HFF-Myc (cell line): ENCODE measurements around the gene ACVR1C.

ENCODE experiments used
- DNase-seq: peaks from one replicate; pipeline ENCODE4 v3.0.0-alpha.2; 2011; ENCODE audit warnings: low read depth; ENCODE audit errors: extremely low read depth
- H3K4me3 ChIP-seq: replicated peaks from 2 replicates; pipeline ENCODE4 v1.5.1; 2011; ENCODE audit warnings: low read depth, mild to moderate bottlenecking, control low read depth, low read length
- CTCF ChIP-seq: IDR thresholded peaks from 2 replicates; pipeline ENCODE4 v1.5.1; 2012; ENCODE audit warnings: mild to moderate bottlenecking, low read depth, low read length, control low read depth; ENCODE audit errors: missing control alignments

The ACVR1C gene

DNA sequence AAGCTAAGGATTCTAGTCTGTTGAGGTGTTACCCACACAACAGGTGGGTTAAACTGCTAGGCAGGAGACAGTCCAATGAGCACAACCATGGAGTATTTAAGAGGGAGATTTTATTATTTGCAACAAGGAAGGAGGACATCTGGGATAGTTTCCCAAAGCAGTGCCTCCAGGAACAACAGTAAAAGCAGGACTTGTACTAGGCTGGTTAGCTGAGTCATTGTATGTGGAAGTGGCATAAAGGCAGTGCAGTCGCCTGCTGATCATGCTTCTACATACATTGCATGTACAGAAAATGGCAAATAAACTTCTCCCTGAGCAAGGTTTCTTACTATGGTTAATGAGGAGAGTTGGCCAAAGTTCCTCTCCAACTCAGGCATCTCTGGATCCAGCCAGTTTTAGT, 138.7 kb downstream of the ACVR1C start:
- TF ChIP-seq CTCF: no peak
- DNase-seq: no peak
- no peak overlapping the region for H3K4me3 ChIP-seq

GRCh38 chr2:157488877-157489276, 139.8 kb downstream of the ACVR1C start:
- no peak for DNase-seq
- H3K4me3 ChIP-seq: no peak overlapping the region
- no peak for TF ChIP-seq CTCF

DNA sequence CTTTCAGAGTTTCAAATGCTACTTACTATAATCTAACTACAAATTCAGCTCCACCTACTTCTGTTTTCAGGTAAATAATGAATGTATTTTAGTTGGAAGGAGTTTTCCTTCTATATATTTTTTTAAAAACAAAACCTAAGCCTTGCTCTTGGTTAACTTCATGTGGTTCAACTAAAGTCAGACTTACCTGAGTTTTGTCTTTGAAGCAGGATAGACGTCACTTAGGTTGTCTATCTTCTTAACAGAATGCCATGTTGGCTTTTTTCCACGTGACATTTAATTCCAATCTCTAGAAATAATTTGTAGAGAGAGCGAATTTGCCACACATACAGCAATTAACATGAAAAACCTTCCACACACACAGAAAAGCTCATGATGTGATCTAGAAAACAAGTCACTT, 140.9 kb downstream of the ACVR1C start:
- no peak overlapping the region for H3K4me3 ChIP-seq
- DNase-seq: no peak
- no peak for TF ChIP-seq CTCF

- DNase-seq: no peak
- no peak overlapping the region for H3K4me3 ChIP-seq
- no peak for TF ChIP-seq CTCF
Observed at GRCh38 chr2:157487271-157487610, 141.4 kb downstream of the ACVR1C start.

- H3K4me3 ChIP-seq: no peak overlapping the region
- TF ChIP-seq CTCF: no peak
- DNase-seq: no peak
Observed at GRCh38 chr2:157486596-157487270, 141.9 kb downstream of the ACVR1C start.

- TF ChIP-seq CTCF: no peak
- H3K4me3 ChIP-seq: no peak overlapping the region
- DNase-seq: no peak
Observed at GRCh38 chr2:157480182-157480961, 148.3 kb downstream of the ACVR1C start.
